GM18499 (cell line): ENCODE results near the gene LBHD1.
"Not testable (repeated sequence)": the region's sequence is repeated elsewhere in the genome, so short reads cannot be mapped to it uniquely, and the experiment has no call there.

Experiments used
- ATAC-seq: cut with Tn5 transposase; IDR thresholded peaks from one replicate; pipeline ENCODE4 v1.9.1; 2021; ENCODE audit warnings: moderate number of reproducible peaks; ENCODE audit not compliant: insufficient read depth, unreplicated experiment

The LBHD1 gene

GRCh38 chr11:62694455-62695167 is 22.5 kb upstream of the LBHD1 start:
- ATAC-seq, result no peak

- ATAC-seq, result not testable (repeated sequence)
These were observed 21.6 kb upstream of the LBHD1 start for GRCh38 chr11:62693624-62694023.

DNA sequence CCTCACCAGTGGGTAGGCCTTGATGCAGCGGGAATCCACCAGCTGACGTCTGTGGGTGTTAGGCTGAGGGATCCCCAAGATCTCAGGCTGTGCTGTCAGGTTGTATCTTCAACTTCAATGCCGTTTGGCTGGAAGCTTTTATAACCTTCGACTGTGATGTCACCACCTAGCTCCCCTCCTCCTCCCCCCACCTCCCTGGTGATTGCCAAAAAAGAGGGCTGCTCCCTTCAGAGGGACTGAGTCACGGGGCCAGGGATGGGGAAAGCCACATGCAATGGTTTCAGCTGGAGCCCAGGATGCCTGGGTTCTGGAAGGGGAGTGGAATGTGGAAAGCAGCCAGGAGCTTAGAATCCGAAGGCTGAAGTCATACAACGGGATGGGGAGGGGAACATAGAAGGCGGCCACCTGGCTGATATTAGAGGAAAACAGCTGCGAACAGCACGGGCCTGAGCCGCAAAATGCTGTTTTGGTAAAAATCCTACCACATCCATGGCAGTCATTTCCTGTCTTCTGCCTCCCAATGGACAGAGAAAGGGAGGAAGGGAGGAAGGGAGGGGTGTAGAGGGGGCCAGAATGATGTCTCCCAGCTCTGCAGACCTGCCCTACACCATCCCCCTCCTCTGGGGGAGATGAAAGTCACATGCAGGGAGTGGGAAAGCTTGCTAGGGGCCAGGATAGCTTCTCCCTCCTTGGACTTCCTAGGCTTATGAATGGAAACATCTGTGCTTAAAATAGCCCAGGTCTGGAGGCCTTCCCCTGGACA is 17.5 kb upstream of the LBHD1 start, which contains the start of gene LRRN4CL:
Gene LRRN4CL (minus strand): TSS at position 110 of the 763 bp plus-strand sequence. CDS start 1,022 bp downstream, outside the sequence.
- ATAC-seq, result no peak

- ATAC-seq, result no peak
These were observed 16.4 kb upstream of the LBHD1 start for GRCh38 chr11:62688491-62688890.

- no peak for ATAC-seq
These were observed 15.7 kb upstream of the LBHD1 start for GRCh38 chr11:62687508-62688396.

GRCh38 chr11:62682518-62682917 is 10.5 kb upstream of the LBHD1 start:
- ATAC-seq, result no peak

DNA sequence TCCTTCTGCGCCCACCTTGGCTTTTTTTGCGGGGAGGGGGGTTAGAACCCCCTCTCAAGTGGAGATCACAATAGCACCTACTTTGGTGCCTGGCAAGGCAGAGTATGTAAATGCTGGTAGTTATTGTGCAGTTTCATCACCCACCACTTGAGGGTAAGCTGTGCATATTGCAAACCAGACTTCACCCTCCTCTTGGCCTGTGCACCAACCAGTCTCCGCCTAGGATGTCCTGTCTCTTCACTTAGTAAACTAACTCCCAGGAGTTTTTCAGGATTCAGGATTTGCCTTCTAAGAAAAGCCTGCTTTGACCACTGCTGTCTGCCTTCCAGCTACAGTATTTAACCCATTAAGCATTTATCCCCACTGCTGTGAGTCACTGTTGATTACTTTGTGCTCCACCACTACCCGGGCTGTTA is 8.8 kb upstream of the LBHD1 start:
- no peak for ATAC-seq

- no peak for ATAC-seq
These were observed 7.0 kb upstream of the LBHD1 start, which contains the start of gene UBXN1 for GRCh38 chr11:62678770-62679696. TSS of gene UBXN1 (minus strand) at chr11:62679073. CDS start at chr11:62678923, 150 bp downstream.

DNA sequence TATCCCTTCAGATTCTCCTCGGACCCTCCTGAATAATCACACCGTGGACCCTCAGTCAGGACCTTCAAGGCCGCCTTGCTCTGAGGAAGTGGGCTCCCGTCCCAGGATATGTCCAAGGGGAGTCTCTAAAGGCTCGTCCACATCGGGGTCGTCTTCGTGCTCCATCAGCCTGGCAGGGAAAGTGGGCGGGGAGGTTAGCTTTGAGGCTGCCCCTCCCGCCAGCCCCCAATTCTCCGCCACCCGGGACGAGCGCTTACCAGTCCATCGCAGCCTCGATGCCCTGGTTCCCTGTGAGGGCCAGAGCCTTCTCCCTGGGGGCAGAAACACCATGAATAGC is 6.3 kb upstream of the LBHD1 start:
- ATAC-seq, result no peak

- ATAC-seq, result no peak
These were observed 5.6 kb upstream of the LBHD1 start for GRCh38 chr11:62677714-62678113.

GRCh38 chr11:62677156-62677555 is 5.1 kb upstream of the LBHD1 start:
- ATAC-seq, result no peak

- no peak for ATAC-seq
These were observed 4.6 kb upstream of the LBHD1 start for GRCh38 chr11:62676698-62677097.

DNA sequence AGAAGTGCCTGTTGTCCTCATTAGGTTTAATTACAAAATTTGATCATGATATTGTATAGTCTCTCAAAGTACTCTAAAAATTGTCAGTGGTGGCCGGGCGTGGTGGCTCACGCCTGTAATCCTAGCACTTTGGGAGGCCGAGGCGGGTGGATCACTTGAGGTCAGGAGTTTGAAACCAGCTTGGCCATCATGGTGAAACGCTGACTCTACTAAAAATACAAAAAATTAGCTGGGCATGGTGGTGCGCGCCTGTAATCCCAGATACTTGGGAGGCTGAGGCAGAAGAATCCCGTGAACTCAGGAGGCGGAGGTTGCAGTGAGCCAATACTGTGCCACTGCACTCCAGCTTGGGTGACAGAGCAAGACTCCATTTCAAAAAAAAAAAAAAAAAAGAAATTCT is 3.3 kb upstream of the LBHD1 start:
- not testable (repeated sequence) for ATAC-seq

- no peak for ATAC-seq
These were observed 1.1 kb upstream of the LBHD1 start for GRCh38 chr11:62673196-62673525.

- no peak for ATAC-seq
These were observed 845 bp downstream of the LBHD1 start for GRCh38 chr11:62671236-62671607.

DNA sequence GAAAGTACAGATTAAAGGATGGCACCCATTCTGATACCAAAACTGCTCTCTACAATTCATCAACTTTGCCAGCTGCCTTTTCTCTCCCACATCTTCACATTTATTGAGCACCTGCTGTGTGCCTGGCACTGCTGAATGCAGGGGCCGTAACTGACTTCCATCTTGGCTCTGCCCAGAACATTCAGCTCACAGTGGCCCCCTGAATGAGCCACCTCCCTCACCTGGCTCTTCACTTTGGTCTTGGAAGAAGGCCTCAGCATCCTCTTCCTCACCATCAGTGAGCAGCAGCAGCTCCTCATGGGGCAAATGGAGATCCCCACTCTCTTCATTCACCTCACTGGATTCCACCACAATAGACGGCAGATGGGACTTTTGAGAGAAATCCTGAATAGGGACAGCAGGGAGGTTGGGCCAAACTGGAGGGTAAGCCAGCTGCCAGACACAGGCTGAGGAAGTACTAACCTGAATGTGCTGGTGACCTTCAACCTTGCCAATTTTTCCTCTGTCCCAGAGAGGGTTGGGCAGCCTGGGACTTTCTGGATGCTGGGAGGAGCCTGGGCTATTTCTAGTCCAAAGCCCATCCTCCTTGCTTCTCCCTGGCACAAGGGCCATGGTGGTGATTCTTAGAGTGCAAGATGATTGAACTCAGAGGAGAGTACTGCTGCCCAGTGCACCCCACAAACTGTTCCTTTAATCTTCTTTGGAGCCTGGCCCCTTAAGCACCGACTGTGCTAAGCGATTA is 2.5 kb downstream of the LBHD1 start:
- ATAC-seq, result no peak

DNA sequence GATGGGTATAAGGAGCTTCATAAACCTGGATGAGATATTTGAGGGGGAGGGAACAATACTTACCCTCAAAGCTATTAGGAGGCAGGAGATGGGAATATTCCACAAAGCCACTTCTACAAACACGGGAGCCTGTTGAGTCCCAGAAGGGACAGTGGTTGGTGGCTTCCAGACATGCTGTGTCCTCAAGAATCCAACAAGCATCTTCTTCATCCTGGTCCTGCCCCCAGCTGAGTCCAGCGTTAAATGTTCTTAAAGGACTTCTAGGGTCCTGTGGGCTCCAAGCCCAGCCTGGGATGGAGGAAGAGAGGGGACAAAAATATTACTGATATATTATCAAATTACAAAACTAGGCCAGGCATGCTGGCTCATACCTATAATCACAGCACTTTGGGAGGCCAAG is 4.6 kb downstream of the LBHD1 start:
- ATAC-seq, result no peak

DNA sequence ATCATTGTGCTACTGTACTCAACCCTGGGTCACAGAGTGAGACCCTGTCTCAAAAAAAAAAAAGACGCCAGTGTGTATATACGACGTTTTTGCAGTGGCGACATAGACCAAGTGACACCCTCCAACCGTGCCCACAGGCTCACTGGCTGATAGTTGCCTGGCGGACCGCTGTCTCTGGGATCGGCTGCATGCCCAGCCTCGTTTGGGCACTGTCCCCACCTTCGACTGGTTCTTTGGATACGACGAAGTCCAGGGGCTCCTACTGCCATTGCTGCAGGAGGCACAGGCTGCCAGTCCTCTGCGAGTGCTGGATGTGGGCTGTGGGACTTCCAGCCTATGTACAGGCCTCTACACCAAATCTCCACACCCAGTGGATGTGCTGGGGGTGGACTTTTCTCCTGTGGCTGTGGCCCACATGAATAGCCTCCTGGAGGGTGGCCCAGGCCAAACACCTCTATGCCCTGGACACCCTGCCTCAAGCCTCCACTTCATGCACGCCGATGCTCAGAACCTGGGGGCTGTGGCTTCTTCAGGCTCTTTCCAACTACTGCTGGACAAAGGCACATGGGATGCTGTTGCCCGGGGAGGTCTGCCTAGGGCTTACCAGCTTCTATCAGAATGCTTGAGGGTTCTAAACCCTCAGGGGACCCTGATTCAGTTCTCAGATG is 5.7 kb downstream of the LBHD1 start:
- no peak for ATAC-seq
